Measurements from ENCODE around the gene FCHSD2. TPM values are rescaled to one million over a fixed set of nuclear protein-coding genes. Genes with fewer than 3 reads are reported as not detected.

The FCHSD2 gene
- total and polyA plus RNA-seq, 2 of the 8 experiments (the other 6 are each of a cell fraction or from before 2014, with no cell fraction given) = 4.1 to 7.8 TPM

- TF ChIP-seq CHD7 (IDR thresholded peaks at IDR 0.05; ENCODE audit: insufficient replicate concordance, low read length) = no peak
- TF ChIP-seq RNF2 (IDR thresholded peaks at IDR 0.05; ENCODE audit: borderline replicate concordance, low read depth, low read length, missing control alignments, poor library complexity, severe bottlenecking) = no peak
- no peak for TF ChIP-seq SRF (IDR thresholded peaks at IDR 0.05; ENCODE audit: low read depth, low read length)
- TF ChIP-seq, protein P1, sequence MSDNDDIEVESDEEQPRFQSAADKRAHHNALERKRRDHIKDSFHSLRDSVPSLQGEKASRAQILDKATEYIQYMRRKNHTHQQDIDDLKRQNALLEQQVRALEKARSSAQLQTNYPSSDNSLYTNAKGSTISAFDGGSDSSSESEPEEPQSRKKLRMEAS (IDR thresholded peaks at IDR 0.05) = no peak
- no peak for TF ChIP-seq SIX5 (IDR thresholded peaks at IDR 0.05; ENCODE audit: low read depth, low read length)
- no peak for TF ChIP-seq KDM1A (IDR thresholded peaks at IDR 0.05; ENCODE audit: borderline replicate concordance, low read length)
- TF ChIP-seq CTBP2 (IDR thresholded peaks at IDR 0.05; ENCODE audit: borderline replicate concordance, insufficient read depth, insufficient read length, low read length) = no peak
- TF ChIP-seq JUN (IDR thresholded peaks at IDR 0.05; ENCODE audit: low read depth, low read length) = no peak
These were observed 333.8 kb downstream of the FCHSD2 start (continued) for GRCh38 chr11:72808331-72808798.
